NCI-H1092 treated with DMSO at 0.1 percent for 48 hours (cell line): Measurements from ENCODE around the gene ACTL8.

Source experiments
- DNase-seq: peaks from one replicate; lab custom pipeline; 2025; lab: John Stamatoyannopoulos, UW

ACTL8 gene

DNA sequence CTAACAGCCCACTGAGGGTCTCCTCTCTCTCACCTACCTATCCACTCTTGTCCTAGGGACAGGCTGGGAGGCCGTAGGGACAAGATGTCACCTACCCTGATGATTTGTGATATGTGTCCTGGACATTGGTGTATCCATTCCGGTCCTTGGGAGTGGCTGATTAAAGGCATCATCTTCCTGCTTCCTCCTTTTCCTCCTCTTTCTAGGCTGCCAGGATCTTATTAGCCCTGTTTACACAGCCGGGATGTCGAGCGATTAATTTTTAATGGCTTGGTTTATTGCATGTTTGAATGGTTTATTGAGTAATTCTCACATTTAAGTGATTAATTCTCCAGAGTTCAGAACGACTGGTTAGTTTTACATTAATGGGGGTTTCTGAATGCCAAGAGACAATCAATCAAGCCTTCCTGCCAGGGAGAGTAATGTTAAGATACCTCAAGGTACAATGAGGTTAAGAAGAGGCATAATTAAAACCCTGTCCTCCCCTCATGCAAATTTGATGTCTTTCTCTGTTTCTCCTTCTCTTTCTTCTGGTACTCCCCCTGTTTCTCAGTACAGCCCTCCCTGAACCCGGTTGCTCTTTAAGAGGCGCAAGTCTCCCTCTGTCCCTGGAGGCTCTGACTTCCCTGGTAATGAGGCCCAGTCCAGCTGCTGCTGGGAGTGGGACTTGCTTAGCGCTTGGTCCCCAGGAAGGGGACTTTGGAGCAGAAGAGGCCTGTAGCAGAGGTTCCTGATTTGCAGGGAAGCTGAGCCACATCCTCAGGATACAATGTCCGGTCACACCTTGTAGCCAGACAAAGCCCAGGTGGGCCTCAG lies 50.9 kb downstream of the ACTL8 start:
- no peak for DNase-seq

DNA sequence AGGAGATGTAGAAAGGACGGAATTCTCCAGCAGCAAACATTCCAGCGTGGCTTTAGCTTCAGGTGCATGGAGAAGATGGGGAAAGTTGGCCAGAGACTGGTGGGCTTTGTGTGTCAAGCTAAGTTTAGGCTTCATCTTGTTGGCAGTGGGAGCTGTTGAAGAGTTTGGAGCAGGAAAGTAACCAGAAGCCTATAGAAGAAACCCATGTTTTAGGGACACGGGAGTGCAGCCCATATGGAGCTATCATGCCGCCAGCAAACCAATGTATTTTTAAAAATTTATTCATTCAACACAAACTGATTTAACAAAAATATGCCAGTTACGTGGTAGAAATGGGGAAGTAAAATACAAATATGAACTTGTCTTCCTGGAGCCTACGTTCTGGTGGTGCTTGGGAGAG lies 53.7 kb downstream of the ACTL8 start:
- no peak for DNase-seq

DNA sequence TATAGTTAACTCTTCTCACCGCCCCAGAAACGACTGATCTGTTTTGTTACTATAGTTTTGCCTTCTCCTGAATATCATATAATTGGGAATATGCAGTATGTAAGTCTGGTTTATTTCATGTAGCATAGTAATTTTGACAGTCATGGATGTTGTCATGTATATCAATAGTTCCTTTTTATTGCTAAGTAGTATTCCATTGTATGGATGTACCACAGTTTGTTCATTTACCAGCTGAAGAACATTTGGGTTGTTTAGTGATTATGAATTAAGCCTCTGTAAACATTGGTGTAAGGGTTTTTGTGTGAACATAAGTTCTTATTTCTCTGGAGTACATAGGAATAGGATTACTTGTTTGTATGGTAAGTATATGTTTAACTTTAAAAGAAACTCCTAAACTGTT lies 55.5 kb downstream of the ACTL8 start:
- no peak for DNase-seq

DNA sequence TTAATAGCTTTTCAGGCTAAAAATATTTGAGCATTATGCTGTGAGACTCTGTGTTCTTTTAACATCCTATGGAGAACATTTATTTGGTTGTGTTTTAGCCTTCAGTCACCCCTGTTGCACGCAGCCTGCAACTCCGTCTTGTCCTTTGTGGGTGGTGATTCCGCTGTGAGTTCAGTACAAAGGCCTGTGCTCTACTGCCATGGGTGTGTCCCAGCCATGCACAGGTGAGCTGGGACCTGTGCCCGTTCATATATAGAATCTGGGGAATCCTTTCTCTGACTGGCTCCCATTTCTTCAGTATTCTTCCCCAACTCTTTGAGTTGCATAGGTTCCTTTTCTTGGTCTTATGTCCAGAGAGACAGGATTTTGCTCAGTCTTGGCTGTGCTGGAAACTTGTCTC lies 61.4 kb downstream of the ACTL8 start:
- DNase-seq: no peak

GRCh38 chr1:17819129-17819802 lies 64.1 kb downstream of the ACTL8 start:
- DNase-seq: no peak

DNA sequence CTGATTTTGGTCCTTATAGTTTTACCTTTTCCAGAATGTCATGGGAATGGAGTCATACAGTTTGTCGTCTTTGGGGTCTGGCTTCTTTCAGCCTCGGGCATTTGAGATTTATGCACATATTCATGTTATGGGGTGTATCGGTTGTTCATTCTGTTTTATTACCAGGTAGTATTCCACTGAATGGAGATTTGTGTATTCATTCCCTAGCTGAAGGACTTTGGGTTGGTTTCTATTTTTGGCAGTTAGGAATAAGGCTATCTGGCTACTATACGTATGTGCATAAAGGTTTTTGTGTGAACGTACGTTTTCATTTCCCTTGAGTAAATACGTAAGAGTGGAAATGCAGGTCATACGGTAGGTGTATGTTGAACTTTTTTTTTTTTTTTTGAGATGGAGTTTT lies 65.1 kb downstream of the ACTL8 start:
- DNase-seq: no peak

GRCh38 chr1:17822741-17823426 lies 67.8 kb downstream of the ACTL8 start:
- no peak for DNase-seq

DNA sequence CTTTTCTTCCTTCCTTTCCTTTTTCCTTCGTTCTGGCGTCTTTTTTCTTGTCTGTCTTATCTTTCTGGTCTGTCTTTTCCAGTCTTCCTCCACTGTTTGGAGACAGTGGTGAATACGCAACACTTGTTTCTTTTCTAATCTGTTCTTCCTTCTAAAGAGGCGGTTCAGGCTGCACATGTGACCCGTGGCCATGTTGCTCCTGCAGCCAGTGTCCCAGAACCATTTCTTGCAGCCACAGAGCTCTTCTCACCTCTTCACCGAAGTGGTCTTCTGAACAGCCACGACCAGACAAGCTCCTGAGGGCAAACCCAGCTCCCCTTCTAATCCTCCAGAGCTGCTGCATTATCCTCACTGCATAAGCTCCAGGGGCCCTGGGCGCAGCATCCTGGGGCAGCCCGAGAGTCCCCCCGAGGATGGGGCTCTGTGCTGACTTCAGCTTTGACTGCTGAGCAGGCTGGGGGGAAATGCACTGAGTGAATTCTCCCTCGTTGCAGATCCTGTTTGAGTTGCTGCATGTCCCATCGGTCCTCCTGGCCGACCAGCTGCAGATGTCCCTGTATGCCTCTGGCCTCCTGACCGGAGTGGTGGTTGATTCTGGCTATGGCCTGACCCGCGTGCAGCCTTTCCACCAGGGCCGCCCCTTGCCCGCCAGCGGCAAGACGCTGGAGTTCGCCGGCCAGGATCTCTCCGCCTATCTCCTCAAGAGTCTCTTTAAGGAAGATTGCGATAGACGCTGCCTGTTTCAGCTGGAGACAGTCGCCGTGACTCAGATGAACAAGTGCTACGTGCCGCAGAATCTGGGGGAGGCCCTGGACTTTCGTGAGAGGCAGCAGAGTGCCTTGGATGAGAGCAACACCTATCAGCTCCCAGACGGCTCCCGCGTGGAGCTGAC lies 70.4 kb downstream of the ACTL8 start:
- no peak for DNase-seq

DNA sequence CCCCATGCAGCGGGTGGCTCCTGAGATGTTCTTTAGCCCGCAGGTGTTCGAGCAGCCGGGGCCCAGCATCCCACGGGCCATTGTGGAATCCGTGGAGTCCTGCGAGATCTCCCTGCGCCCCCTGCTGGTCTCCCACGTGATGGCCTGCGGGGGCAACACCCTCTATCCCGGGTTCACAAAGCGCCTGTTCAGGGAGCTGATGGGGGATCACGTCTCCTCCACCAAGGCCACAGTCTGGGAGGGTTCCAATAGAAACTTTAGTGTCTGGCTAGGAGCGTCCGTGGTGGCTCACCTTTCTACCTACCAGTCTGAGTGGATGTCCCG lies 71.0 kb downstream of the ACTL8 start:
- no peak for DNase-seq

- no peak for DNase-seq
Observed at GRCh38 chr1:17828991-17829390, 73.9 kb downstream of the ACTL8 start.

GRCh38 chr1:17829579-17829978 lies 74.4 kb downstream of the ACTL8 start:
- peak; percentile 93 for DNase-seq

DNA sequence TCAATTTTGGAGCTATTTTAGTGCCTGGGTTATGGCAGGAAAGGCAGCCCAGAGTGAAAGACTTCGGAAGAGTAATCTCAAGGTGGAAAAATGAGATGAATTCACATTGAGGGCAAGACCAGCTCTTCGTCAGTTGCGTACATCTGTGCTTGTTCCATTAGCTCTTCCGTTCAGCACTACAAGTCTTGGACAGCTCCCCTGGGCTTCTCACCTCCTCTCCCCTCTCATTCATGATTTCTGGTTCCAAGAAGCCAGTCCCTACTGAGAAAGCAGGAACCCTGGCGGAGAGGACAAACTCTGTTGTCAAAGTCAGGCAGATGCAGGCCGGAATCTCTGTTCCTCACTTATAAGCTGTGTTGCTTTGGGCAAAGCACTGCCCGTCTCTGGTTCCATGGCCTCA lies 76.5 kb downstream of the ACTL8 start:
- no peak for DNase-seq

DNA sequence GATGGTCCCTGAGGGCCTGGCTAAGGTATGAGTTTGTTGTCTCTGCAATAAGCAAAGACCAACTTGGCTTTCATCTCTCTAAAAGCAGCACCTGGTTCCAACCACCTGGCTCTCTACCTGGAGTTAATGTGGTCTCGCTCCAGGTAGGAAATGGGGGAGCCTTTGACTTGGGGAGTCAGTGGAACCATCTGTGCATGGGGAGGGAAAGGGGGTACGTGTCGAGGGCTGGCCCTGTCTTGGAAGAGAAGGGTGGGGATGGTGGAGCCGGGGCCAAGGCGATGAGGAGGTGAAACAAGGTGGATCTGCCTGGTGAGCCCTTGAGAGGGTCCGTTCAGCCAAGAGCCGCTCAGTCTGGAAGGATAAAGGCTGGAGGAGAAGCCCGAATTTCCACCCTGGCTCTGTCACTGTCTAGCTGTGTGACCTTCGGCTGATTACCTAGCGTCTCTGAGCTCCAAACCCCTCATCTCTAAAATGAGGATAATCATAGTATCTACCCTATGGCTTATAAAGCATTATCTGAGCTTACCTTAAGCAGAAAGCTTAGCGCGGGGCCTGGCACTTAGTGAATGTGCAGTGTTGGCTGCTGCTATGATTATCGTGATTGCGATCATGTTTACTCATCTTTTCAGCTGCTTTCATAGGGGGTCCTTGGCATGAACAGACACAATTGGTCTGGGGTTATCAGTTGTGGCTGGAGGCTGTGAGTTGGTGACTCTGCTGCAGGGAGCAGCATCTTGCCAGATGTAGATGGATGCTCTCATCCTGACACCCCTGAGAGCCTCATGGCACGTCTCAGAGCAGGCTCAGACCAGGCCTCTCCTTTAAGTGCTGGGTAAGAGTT lies 78.7 kb downstream of the ACTL8 start:
- DNase-seq: peak; percentile 21

DNA sequence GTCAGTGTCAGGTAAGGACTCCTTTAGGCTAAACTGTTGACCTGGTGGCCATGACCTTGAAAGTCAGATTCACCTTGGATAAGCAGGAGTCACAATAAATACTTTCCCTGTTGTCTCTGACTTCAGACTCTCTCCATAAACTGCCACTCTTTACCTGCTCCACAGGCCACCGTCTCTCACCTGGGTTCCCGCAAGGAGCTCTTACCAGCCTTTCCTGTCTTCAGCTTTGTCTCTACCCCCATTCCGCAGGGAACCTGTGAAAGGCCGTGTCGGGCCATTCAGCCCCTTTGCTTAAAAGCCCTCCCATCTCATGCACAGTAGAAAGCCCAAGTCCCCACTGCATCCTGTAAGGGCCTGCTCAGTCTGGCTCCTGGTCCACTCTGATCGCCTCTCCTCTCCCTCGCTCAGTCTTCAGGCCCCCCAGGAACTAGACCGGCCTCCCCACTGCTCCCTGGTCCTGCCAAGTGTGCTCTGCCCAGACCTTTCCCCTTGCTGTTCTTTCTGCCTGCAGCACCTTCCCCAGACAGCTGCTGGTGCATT lies 79.5 kb downstream of the ACTL8 start:
- no peak for DNase-seq

DNA sequence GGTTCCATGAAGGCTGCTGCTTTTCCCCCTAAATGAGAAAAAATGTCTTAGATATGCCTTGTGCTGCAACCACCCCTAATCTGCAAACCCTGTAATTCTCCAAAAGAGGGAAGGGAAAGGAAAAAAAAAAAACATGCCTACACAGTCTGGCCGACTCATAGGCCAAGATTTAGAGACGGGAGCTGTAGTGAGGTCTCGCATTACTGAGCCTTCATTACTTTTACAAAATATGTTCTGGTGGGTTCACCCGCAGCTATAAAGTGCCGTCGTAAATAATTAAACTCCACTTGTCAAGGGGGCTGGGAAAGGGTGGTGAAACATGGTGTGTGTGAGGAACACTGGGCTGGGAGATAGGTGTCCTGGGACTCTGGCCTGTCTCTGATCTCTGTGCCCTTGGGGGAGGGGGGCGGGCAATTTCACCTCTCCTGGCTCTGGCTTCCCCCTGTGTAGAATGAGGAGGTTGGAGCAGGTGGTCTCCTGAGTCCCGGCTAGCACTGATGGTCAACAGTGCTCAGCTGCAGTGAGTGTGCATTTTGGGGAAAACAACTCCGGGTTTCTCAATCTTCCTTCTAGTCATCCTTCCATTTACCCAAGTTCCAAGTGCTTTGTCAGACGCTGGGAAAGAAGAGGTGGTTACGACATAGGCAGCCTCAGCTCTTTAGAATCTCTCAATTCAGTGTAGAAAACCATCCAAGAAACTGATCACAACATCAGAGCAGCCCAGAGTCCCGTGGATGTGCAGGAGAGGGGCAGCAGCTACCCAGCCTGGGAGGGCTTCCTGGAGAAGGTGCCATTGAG lies 82.3 kb downstream of the ACTL8 start:
- DNase-seq: no peak

- peak; percentile 47 for DNase-seq
Observed at GRCh38 chr1:17839641-17840196, 84.6 kb downstream of the ACTL8 start.

GRCh38 chr1:17841944-17842343 lies 86.8 kb downstream of the ACTL8 start:
- no peak for DNase-seq

DNA sequence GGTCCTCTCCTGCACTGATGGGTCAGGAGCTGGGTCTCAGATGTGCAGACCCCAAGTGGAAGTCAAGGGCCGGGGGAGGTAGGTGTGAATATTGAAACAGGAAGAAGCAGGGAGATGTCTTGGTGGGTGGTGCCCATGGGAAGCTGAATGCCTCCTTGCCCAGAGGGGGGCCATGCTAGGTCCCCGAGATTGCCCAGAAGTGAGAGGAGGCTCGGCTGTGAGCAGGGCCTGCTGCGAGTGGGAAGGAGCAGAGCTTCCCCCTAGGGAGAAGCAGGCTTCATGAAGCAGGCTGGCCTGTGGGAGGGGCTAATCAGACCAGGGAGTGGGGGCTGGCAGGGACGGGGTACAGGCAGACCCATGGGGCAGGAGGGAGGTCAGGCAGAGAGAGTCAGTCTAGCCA lies 87.6 kb downstream of the ACTL8 start:
- no peak for DNase-seq

DNA sequence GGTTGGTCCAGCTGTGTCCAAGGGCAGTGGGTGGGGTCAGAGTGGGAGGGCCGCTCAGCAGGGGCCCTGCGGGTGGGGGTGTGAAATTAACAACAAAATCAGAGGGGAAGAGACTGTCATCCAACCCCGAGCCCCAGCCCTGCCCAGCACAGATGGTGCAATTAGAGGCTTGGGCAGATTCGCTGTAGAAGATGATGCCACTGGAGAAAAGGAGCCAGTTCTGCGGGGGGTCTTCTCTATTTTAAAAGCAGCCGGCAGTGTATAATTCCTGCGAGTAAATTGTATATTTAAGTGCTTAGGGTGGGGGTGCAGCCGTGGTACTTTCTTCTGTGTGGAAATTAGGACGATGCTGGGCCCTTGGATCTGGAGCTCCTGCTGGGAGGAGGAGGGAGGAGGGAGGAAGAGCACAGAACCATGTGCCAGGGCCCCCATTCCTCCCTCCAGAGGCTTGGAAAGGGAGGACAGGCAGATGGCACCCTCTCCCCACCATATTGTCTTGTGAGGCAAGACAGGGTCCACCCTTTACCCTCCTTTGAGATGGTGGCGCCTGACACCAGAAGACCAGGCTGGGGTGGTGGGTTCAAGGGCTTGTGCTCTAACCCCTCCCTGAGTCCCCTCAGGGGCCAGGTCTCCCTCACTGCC lies 89.2 kb downstream of the ACTL8 start:
- no peak for DNase-seq
